HCT116 (cell line): ENCODE results near the gene DOK1. TPM values are rescaled to one million over a fixed set of nuclear protein-coding genes. Genes with fewer than 3 reads are reported as not detected.

Experiments
- ATAC-seq: fragments of 200-7000 bp; cut with Tn5 transposase; 2 replicates; pipeline ENCODE4 v1.9.1; 2020; ENCODE audit warnings: mild to moderate bottlenecking, moderate library complexity
- BruUV-seq: library from RNA; stranded (reverse); fragments of 400-500 nt; replicated peaks from 2 replicates; lab custom pipeline; 2021; lab: Mats Ljungman, UMichigan
- CTCF ChIA-PET: fragments of 300-600 bp; sonication (Branson Sonifier 250); formaldehyde crosslinking; loops from one replicate; lab custom pipeline; 2021; ENCODE audit warnings: antibody characterized with exemption; lab: Charles Lee
- POLR2A ChIA-PET: fragments of 300-600, 350-600 bp; sonication (Branson Sonifier 250); formaldehyde crosslinking; loops from one replicate; lab custom pipeline; 2021; ENCODE audit warnings: antibody characterized with exemption; lab: Charles Lee
- RAD21 ChIA-PET, 2 experiments: fragments of 300-600 bp; sonication (Branson Sonifier 250); formaldehyde crosslinking; loops; one replicate each; lab custom pipeline; 2023; ENCODE audit warnings: low total read pairs in 2 of 2; ENCODE audit not compliant: uncharacterized antibody in 2 of 2, unreplicated experiment in 2 of 2, low non-redundant PET in 1 of 2; lab: Charles Lee
- DNase-seq: peaks from one replicate; pipeline ENCODE4 v3.0.0-alpha.2; 2010; ENCODE audit warnings: low read depth, low spot score
- H2AFZ ChIP-seq: fragments of 200-600 bp; shearing (Covaris generic), sonication (generic); 2 replicates; pipeline ENCODE4 v1.6.1; 2017; ENCODE audit warnings: low read depth, mixed run types, mixed read lengths, antibody characterized with exemption, low read length; ENCODE audit not compliant: poor library complexity, severe bottlenecking
- H3K27ac ChIP-seq: 2 replicates; pipeline ENCODE4 v1.5.1; 2012; ENCODE audit warnings: low read depth, low read length
- H3K27me3 ChIP-seq: fragments of 200-600 bp; sonication (generic); 2 replicates; pipeline ENCODE4 v1.6.1; 2016; ENCODE audit warnings: mixed run types, low read length, mixed read lengths; ENCODE audit not compliant: insufficient read depth
- H3K36me3 ChIP-seq, 2 experiments: fragments of 200-500 bp in 1 of 2; fragments of 200-600 bp in 1 of 2; sonication (Bioruptor generic) in 1 of 2; sonication (generic) in 1 of 2; 2 replicates each; pipeline versions ENCODE4 v1.5.1 to v1.6.1; 2014 to 2016; ENCODE audit warnings: low read length in 2 of 2, inconsistent platforms in 1 of 2, mixed read lengths in 1 of 2, mixed run types in 1 of 2; ENCODE audit not compliant: insufficient read depth in 2 of 2, control insufficient read depth in 1 of 2
- H3K4me1 ChIP-seq, 2 experiments: fragments of 200-600 bp in 1 of 2; sonication (generic) in 1 of 2; 2 replicates each; pipeline versions ENCODE4 v1.5.1 to v1.6.1; 2012 to 2017; ENCODE audit warnings: low read length in 2 of 2, inconsistent platforms in 1 of 2, mild to moderate bottlenecking in 1 of 2, mixed read lengths in 1 of 2, mixed run types in 1 of 2, moderate library complexity in 1 of 2; ENCODE audit not compliant: insufficient read depth in 2 of 2, control insufficient read depth in 1 of 2
- H3K4me2 ChIP-seq: fragments of 200-600 bp; sonication (generic); 2 replicates; pipeline ENCODE4 v1.6.1; 2017; ENCODE audit warnings: mixed run types, low read length, mixed read lengths
- H3K4me3 ChIP-seq, 2 experiments: fragments of 200-600 bp in 1 of 2; sonication (generic) in 1 of 2; replicated peaks in 1 of 2; 2 replicates each; pipeline ENCODE4 v1.5.1; 2011 to 2016; ENCODE audit warnings: low read length in 2 of 2, control low read depth in 1 of 2, low read depth in 1 of 2, mild to moderate bottlenecking in 1 of 2, mixed read lengths in 1 of 2, mixed run types in 1 of 2
- H3K79me2 ChIP-seq: fragments of 200-600 bp; sonication (generic); 2 replicates; pipeline ENCODE4 v1.6.1; 2017; ENCODE audit warnings: mild to moderate bottlenecking, mixed run types, low read length, moderate library complexity, mixed read lengths; ENCODE audit not compliant: insufficient read depth
- H3K9ac ChIP-seq: fragments of 200-600 bp; sonication (generic); 2 replicates; pipeline ENCODE4 v1.6.1; 2016; ENCODE audit warnings: low read length, mixed read lengths
- H3K9me2 ChIP-seq: fragments of 200-600 bp; sonication (generic), shearing (Covaris generic); 2 replicates; pipeline ENCODE4 v1.6.1; 2017; ENCODE audit warnings: mixed run types, mild to moderate bottlenecking, moderate library complexity; ENCODE audit not compliant: insufficient read depth
- H3K9me3 ChIP-seq, 2 experiments: fragments of 200-500 bp in 1 of 2; fragments of 200-600 bp in 1 of 2; sonication (Bioruptor generic) in 1 of 2; sonication (generic) in 1 of 2; 2 replicates each; pipeline ENCODE4 v1.6.1; 2014 to 2017; ENCODE audit warnings: low read length in 2 of 2, mixed read lengths in 2 of 2, inconsistent platforms in 1 of 2, low read depth in 1 of 2, mild to moderate bottlenecking in 1 of 2, mixed run types in 1 of 2, moderate library complexity in 1 of 2; ENCODE audit not compliant: control insufficient read depth in 1 of 2, insufficient read depth in 1 of 2
- H4K20me1 ChIP-seq: fragments of 200-600 bp; sonication (generic), shearing (Covaris generic); 2 replicates; pipeline ENCODE4 v1.6.1; 2017; ENCODE audit warnings: mixed run types, mild to moderate bottlenecking, moderate library complexity; ENCODE audit not compliant: insufficient read depth
- ATF3 ChIP-seq: IDR thresholded peaks from 2 replicates; pipeline ENCODE4 v1.6.1; 2012
- CBX3 ChIP-seq: IDR thresholded peaks from 2 replicates; pipeline ENCODE4 v1.6.1; 2012; ENCODE audit warnings: low read depth
- CEBPB ChIP-seq: IDR thresholded peaks from 2 replicates; pipeline ENCODE4 v1.6.1; 2012; ENCODE audit warnings: low read depth
- ELF1 ChIP-seq: IDR thresholded peaks from 2 replicates; pipeline ENCODE4 v1.6.1; 2012; ENCODE audit warnings: low read depth, borderline replicate concordance
- FOSL1 ChIP-seq: IDR thresholded peaks from 2 replicates; pipeline ENCODE4 v1.6.1; 2012; ENCODE audit warnings: low read depth
- MAX ChIP-seq: IDR thresholded peaks from 2 replicates; pipeline ENCODE4 v1.6.1; 2012
- POLR2A ChIP-seq: IDR thresholded peaks from 2 replicates; pipeline ENCODE4 v1.7.0; 2011; ENCODE audit warnings: borderline replicate concordance; ENCODE audit not compliant: insufficient read depth, insufficient read length; ENCODE audit errors: extremely low read depth
- SIN3A ChIP-seq: IDR thresholded peaks from 2 replicates; pipeline ENCODE4 v1.6.1; 2012; ENCODE audit warnings: low read depth
- SP1 ChIP-seq: IDR thresholded peaks from 2 replicates; pipeline ENCODE4 v1.6.1; 2012; ENCODE audit warnings: low read depth
- SRF ChIP-seq: IDR thresholded peaks from 2 replicates; pipeline ENCODE4 v1.6.1; 2012; ENCODE audit warnings: low read depth
- ZFX ChIP-seq: fragments of 450-650 bp; IDR thresholded peaks from 2 replicates; pipeline ENCODE4 v1.6.1; 2017
- intact Hi-C: fragments of 100-400 bp; cut with micrococcal nuclease; formaldehyde crosslinking; loops from 2 replicates; pipeline ENCODE4 v1.10.0; 2022
- total RNA-seq: library from RNA; stranded (reverse); gene quantifications from one replicate; pipeline ENCODE4 v1.2.1, GENCODE V29; 2021; ENCODE audit not compliant: unreplicated experiment

The DOK1 gene
- total RNA-seq, 1 experiment from 2014 or later: 18.8 TPM

DNA sequence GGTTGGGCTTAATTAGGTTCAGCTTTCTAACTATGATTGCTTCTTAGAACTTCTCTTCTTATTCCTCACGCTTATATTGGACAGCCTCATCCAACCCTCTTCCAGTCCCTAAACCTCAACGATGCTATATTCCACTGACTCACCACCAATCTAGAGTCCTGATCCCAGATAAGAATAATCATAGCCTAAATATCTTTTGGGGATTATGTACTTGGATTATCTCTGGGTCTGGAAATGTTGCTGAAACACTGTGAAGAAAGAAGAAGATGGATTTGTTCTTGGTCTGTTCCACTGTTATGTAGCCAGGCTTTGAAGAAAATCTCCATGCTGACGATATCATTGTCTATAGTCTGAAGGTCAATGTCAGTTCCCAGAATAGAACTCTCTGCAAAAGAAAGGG lies 26.9 kb downstream of the DOK1 start:
- Histone ChIP-seq H3K9me3 (no peaks in the 10 kb centered on the region), H3K4me1 (peaks cover 12 to 15% of the 10 kb centered on the region in 2 experiments), H3K9me2 (no peaks in the 10 kb centered on the region), H4K20me1 (no peaks in the 10 kb centered on the region), H3K4me3 (no peak overlapping the region), H3K9ac (no peak overlapping the region), H3K36me3 (no peaks in the 10 kb centered on the region), H3K4me2 (no peak overlapping the region), H3K27ac (no peak overlapping the region), H3K79me2 (no peaks in the 10 kb centered on the region), H3K27me3 (no peaks in the 10 kb centered on the region), H2AFZ (no peak overlapping the region)
- ChIA-PET RAD21 (no interaction called here), CTCF (no interaction called here), POLR2A (no interaction called here)
- DNase-seq (no peak), ATAC-seq (no peak)
- BruUV-seq: no TSS peak
- intact Hi-C loops: no loop called here
- no peak for TF ChIP-seq ZFX
- no peak for TF ChIP-seq MAX
- TF ChIP-seq, all 23 proteins: peak for 0

DNA sequence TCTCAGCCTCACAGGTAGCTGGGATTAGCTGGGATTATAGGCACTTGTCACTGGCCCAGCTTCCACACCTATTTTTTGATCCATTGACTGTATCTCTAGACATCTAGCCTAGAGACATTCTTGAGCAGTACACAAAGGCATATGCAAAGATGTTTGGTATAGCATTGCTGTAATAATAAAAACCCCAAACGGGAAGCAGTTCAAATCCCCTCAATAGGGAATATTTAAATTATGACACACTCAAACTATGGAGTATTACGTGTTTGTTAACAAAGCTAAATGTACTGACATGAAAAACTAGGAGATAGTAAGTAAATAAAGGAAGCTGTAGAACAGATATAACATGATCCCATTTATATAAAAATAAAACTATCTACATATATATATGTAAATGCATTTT lies 27.7 kb downstream of the DOK1 start:
- no peaks in the 10 kb centered on the region for H3K79me2 ChIP-seq
- no peak overlapping the region for H3K4me2 ChIP-seq
- no peaks in the 10 kb centered on the region for H3K36me3 ChIP-seq
- no peak for TF ChIP-seq MAX
- TF ChIP-seq SIN3A: no peak
- no peak for TF ChIP-seq SRF
- no peak for TF ChIP-seq FOSL1
- TF ChIP-seq ZFX: no peak
- TF ChIP-seq SP1: no peak
- TF ChIP-seq CBX3: no peak
- no peak for TF ChIP-seq ELF1
- no peak for TF ChIP-seq POLR2A
- TF ChIP-seq ATF3: no peak
- no peak for TF ChIP-seq CEBPB
- DNase-seq (no peak), ATAC-seq (no peak)
- no peaks in the 10 kb centered on the region for H4K20me1 ChIP-seq
- RAD21 ChIA-PET: no interaction called here
- no peaks in the 10 kb centered on the region for H3K27me3 ChIP-seq
- H3K9ac ChIP-seq: no peak overlapping the region
- H3K4me1 ChIP-seq: peaks cover 12 to 15% of the 10 kb centered on the region in 2 experiments
- H3K9me2 ChIP-seq: no peaks in the 10 kb centered on the region
- no peak overlapping the region for H3K27ac ChIP-seq
- no TSS peak for BruUV-seq
- POLR2A ChIA-PET: no interaction called here
- CTCF ChIA-PET: no interaction called here
- no peak overlapping the region for H2AFZ ChIP-seq
- no peaks in the 10 kb centered on the region for H3K9me3 ChIP-seq
- H3K4me3 ChIP-seq: no peak overlapping the region
- intact Hi-C loops: no loop called here
